ENCODE measurements around the gene AP2A2. TPM values are rescaled to one million over a fixed set of nuclear protein-coding genes. Genes with fewer than 3 reads are reported as not detected.

The AP2A2 gene
- total and polyA plus RNA-seq, 2 of the 4 experiments (the other 2 are of a cell fraction): 19.9 to 49.0 TPM

GRCh38 chr11:1015826-1016545, 90.3 kb downstream of the AP2A2 start:
- TF ChIP-seq RAD21 (IDR thresholded peaks at IDR 0.05; ENCODE audit: low read length) (no peak), NFE2L2 (IDR thresholded peaks at IDR 0.05; ENCODE audit: low read depth, low read length) (no peak), CHD1 (IDR thresholded peaks at IDR 0.05; ENCODE audit: low read depth, low read length) (no peak), MAFK (IDR thresholded peaks at IDR 0.05; ENCODE audit: low read depth, low read length) (no peak), SMC3 (IDR thresholded peaks at IDR 0.05; ENCODE audit: low read depth, low read length) (no peak), MAZ (IDR thresholded peaks at IDR 0.05; ENCODE audit: borderline replicate concordance, low read depth, low read length) (no peak), CEBPB (IDR thresholded peaks at IDR 0.05; ENCODE audit: low read depth, low read length) (no peak), FOS (IDR thresholded peaks at IDR 0.05; ENCODE audit: low read depth, low read length) (no peak), ELK1 (IDR thresholded peaks at IDR 0.05; ENCODE audit: borderline replicate concordance, low read depth, low read length) (no peak), MXI1 (IDR thresholded peaks at IDR 0.05; ENCODE audit: borderline replicate concordance, low read depth, low read length) (no peak), POLR2A (IDR thresholded peaks at IDR 0.05; ENCODE audit: low read depth, low read length) (no peak), RFX5 (IDR thresholded peaks at IDR 0.05; ENCODE audit: low read depth, low read length) (no peak), BHLHE40 (IDR thresholded peaks at IDR 0.05; ENCODE audit: low read depth, low read length) (no peak), RCOR1 (IDR thresholded peaks at IDR 0.05; ENCODE audit: insufficient replicate concordance, low read length) (no peak), USF2 (IDR thresholded peaks at IDR 0.05; ENCODE audit: low read depth, low read length) (no peak)
- TF ChIP-seq, protein P1, sequence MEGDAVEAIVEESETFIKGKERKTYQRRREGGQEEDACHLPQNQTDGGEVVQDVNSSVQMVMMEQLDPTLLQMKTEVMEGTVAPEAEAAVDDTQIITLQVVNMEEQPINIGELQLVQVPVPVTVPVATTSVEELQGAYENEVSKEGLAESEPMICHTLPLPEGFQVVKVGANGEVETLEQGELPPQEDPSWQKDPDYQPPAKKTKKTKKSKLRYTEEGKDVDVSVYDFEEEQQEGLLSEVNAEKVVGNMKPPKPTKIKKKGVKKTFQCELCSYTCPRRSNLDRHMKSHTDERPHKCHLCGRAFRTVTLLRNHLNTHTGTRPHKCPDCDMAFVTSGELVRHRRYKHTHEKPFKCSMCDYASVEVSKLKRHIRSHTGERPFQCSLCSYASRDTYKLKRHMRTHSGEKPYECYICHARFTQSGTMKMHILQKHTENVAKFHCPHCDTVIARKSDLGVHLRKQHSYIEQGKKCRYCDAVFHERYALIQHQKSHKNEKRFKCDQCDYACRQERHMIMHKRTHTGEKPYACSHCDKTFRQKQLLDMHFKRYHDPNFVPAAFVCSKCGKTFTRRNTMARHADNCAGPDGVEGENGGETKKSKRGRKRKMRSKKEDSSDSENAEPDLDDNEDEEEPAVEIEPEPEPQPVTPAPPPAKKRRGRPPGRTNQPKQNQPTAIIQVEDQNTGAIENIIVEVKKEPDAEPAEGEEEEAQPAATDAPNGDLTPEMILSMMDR (conservative IDR thresholded peaks at IDR 0.05; ENCODE audit: low read depth, low read length): no peak

More at GRCh38 chr11:1015826-1016545, 90.3 kb downstream of the AP2A2 start:
- Histone ChIP-seq H2BK20ac (ENCODE audit: low read depth, low read length) (no peak overlapping the region), H4K8ac (ENCODE audit: low read depth in 2 of 2, low read length in 2 of 2) (no peak overlapping the region), H3K79me1 (ENCODE audit: low read depth in 1 of 2, low read length in 2 of 2) (peaks cover 11 to 19% of the 10 kb centered on the region in 2 experiments), H2BK5ac (ENCODE audit: low read depth, low read length, poor library complexity, severe bottlenecking) (no peak overlapping the region), H2AK9ac (replicated peaks; ENCODE audit: low read depth, low read length, poor library complexity) (no peak overlapping the region), H3K56ac (ENCODE audit: extremely low read depth, insufficient read depth, low read length) (no peak overlapping the region), H2AK5ac (ENCODE audit: low read depth, low read length) (no peak overlapping the region), H3K27me3 (ENCODE audit: control insufficient read depth, insufficient read depth, low read length) (no peaks in the 10 kb centered on the region), H3K27ac (ENCODE audit: insufficient read depth, low read length) (no peak overlapping the region), H3K14ac (replicated peaks; ENCODE audit: low read depth, low read length) (no peak overlapping the region), H3K4me2 (ENCODE audit: low read depth, low read length) (no peak overlapping the region), H2BK15ac (ENCODE audit: low read depth, low read length) (no peak overlapping the region), H3K4me1 (ENCODE audit: control insufficient read depth, insufficient read depth, low read length) (no peaks in the 10 kb centered on the region), H3K9me1 (ENCODE audit: insufficient read depth, low read length) (peaks cover 9% of the 10 kb centered on the region; the same call in 1 of the 2 replicates), H3K23ac (ENCODE audit: low read depth, low read length) (no peak overlapping the region), H2BK120ac (ENCODE audit: low read depth, low read length) (no peak overlapping the region), H3K18ac (ENCODE audit: low read depth, low read length) (no peak overlapping the region), H3K4ac (ENCODE audit: low read depth, low read length) (no peak overlapping the region), H3K9me3 (ENCODE audit: control insufficient read depth, insufficient read depth, low read length) (no peaks in the 10 kb centered on the region), H4K5ac (ENCODE audit: low read depth, low read length) (no peak overlapping the region), H3K9ac (ENCODE audit: low read depth, low read length) (no peak overlapping the region), H4K91ac (ENCODE audit: insufficient read depth, low read depth, low read length) (no peak overlapping the region), H3K4me3 (ENCODE audit: insufficient read depth, low read depth, low read length) (no peak overlapping the region), H3K36me3 (ENCODE audit: control insufficient read depth, insufficient read depth, low read length) (peaks cover 9% of the 10 kb centered on the region), H4K20me1 (ENCODE audit: insufficient read depth, low read length) (peaks cover 12% of the 10 kb centered on the region), H2AFZ (replicated peaks; ENCODE audit: low read length, poor library complexity) (no peak overlapping the region)
- WGBS, 2 experiments (ENCODE audit: extremely low coverage in 2 of 2, insufficient read length in 1 of 2): 95% methylated on average over 17 of the region's 20 CpGs; no CpG with 5 or more reads in 1 of the 2 experiments
- no TSS peak for BruUV-seq (replicated peaks)
- dilution Hi-C loops (cut with HindIII; ENCODE audit: low sequenced_read_pairs, unreplicated experiment) (no loop called here), intact Hi-C loops (cut with micrococcal nuclease) (no loop called here), in situ Hi-C loops (cut with MboI; ENCODE audit: low sequenced_read_pairs) (no loop called here)
- DNase-seq (no peak), ATAC-seq (ENCODE audit: low read depth) (no peak)
- ChIA-PET POLR2A (ENCODE audit: unreplicated experiment) (no interaction called here), CTCF (no interaction called here)

Data from IMR-90 (cell line).